SHP77 (cell line): Measurements from ENCODE around the gene NHEJ1.

Source experiments
- DNase-seq, 2 experiments: peaks; one replicate each; lab custom pipeline; 2025; lab: John Stamatoyannopoulos, UW

The NHEJ1 gene

DNA sequence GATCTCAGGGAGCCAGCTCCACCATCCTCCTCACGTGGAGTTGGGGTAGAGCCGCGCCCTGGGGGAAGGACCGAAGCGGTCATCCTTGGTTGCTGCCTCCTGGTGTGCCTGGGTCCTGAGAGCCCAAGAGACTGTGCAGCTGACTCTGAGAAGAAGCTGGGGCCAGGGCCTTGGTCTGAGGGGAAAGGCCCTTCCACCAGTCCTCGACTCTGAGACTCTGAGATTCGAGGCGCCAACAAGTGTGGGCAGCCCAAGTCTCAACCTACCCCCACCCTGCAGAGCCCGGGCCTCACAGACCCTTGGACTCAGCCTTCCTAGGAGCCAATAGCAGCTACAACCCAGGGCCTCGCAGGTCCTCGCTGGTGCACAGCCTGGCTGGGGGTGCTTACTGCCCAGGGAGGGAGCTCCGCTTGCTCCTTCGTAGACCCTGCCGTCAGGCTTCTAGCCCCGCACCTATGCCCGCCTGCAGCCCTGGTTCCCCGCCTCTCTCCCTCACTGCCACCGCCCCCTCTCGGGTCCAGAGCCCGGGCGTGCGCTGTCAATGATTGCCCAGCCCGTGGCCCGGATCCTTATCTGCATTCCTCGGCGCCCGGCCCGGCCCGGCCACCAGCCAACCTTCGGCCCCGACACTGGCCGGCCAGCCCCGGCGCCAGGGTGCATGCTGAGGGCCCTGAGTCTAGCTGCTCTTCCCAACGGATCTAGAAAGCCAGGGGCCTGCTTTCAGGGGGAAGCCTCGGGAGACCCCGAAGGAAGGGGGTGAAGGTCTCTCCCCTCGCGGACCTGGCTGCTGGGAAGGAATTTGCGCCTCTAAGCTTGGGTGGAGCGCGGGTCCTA lies 101.9 kb downstream of the NHEJ1 start:
- no peak for DNase-seq

DNA sequence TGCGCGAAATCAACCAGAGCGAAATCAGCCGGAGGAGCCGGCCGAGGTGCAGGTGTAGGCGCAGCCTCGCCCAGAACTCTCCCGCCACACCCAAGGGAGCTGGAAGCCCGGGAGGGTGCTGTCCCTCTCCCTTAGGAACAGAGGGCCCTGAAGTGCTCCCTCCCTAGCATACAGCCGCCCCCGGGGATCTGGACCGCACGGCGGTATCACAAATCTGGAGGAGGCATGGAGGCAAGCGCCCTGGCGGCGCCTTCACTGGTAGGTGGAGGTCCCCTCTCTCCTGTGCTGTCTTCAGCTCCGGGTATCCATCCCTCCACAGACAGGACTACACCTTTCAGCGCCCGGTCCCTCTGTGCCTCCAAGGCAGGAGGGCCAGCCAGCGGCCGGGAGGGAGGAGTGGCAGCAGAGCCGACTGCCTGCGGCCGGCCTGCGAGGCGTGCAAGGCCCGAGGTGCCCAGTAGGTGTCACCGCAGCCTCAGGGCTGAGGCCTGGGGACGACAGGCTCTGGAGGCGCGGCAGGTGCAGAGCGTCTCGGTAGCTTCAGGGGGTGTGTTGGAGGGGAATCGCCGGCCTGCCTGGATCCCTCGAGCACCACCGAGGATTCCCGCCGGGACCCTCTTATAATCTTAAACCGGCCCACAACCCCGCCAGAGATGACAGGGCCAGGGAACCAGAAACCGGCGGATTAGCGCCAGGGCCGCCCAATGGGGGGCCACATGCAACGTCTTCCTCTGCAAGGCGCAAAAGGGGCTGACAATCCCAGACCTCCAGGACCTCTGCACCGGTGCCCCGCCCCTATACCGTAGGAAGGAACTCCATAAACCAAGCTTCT lies 102.7 kb downstream of the NHEJ1 start:
- DNase-seq, result peak; percentile 73 to 74

DNA sequence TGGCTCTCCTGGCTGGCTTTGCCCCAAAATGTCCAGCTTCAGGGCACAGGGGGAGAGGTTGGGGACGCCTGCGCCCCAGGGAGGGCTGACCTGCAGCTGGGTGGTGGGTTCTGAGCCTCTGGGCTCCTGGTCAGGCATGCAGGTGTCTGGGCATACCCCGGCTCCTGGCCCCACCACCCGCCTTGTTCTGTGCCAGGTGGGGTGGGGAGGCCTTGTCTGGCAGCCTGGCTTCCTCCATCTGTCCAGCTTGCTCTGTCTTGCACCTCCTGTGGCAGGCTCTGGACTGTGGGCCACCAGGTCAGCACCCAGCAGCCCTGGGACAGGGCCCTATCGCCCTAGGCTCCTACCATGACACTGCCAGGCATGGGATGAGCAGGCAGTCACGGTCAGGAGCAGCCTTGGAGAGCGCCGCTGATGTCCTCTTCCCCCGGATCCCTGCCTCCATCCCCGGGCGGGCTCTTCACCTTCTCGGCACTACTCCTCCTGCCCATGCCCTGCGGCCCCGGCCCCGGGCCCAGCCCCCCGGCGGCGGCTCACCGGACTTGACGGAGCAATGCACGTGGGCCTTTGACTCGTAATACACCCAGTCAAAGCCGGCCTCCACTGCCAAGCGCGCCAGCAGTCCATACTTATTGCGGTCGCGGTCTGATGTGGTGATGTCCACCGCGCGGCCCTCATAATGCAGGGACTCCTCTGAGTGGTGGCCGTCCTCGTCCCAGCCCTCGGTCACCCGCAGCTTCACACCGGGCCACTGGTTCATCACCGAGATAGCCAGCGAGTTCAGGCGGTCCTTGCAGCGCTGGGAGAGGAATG lies 103.5 kb downstream of the NHEJ1 start:
- no peak for DNase-seq

DNA sequence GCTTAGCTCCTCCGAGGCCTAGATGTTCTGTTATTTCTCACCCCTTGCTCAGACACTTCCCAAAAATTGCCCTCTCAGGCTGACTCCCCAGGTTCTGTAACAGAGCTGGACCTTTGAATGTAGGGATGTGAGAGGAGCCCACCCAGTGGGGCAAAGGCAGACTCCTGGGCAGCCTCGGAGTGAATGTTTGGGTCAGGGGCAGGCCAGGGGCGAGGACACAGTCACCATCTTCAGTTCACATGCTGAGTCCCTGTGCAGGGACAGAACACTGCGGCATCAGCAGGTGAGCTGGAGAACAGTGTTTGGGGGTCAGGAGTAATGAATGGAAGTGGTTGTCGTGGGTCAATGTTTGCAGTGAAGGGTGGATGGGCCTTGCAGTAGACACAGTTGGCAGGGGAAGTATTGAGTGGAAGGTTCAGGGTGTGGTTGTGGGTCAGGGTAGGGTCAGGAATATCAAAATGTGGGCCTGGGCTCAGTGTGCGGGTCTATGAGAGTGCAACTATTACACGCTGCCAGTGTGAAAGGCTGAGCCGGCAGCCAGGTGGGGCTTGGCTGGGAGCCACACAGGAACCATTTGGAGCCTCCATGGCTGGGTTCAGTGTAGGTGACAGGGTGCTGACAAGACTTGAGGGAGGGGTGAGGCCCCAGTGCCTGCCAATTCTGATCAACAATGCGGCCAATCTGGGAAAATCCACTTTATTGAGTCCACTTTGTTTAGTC lies 104.3 kb downstream of the NHEJ1 start:
- DNase-seq, result no peak

DNA sequence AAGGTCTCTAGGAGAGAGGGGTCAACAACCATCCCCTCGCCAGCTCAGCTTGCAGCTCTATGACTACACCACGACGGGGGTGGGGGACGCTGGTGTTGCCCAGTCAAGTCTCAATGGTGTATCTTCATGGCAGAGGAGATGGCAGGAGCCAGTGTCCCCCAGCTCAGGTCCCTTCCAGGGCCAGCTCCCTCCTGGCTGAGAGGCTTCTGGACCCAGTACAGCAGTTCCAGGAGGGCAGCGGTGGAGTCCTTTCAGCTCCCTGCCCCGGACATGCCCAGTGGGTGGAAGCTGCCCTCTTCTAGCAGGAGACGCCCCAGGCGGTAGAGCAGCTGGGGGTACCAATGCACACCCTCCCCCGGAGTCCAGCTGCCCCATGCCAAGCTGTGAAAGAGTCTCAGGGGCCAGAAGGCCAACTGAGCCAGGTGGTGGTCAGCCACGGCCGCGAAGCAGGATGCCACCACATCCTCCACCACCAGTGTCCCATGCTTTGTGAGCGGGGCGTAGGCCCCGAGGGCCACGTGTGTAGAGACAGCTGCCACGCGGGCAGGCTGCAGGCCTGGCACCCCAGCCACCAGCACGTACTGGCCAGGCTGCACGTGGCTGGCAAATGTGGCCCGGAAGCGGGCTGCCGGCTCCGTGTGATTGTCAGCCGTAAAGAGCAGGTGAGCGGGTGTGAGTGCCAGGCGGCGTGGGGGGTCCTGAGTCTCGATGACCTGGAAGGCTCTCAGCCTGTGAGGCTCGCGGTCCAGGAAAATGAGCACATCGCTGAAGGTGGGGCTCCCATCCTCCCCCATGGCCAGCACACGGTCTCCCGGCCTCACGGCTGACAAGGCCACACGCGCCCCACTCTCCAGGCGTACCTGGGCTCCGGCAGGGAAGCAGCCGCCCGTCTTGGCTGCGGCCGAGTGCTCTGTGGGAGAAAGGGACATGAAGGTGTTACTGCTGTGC lies 105.4 kb downstream of the NHEJ1 start:
- DNase-seq, result no peak

DNA sequence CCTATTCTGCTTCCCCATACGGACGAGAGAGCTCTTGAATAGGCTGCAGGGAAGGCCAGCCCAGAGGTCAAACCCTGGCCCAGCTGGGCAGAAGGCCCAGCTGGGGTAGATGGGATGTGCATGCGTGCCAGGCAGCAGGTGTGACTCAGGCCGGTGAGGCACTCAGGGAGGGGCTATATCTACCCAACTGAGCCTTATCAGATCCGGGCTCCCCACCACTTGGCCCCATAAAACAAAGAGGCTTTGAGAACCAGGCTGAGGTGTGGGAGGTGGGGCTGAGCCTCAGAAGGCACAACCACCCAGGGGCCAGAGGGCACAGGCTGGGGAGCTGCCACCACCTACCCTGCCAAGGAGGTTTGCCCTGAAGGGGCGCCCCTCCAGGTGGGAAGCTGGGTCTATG lies 111.3 kb downstream of the NHEJ1 start:
- no peak for DNase-seq

DNA sequence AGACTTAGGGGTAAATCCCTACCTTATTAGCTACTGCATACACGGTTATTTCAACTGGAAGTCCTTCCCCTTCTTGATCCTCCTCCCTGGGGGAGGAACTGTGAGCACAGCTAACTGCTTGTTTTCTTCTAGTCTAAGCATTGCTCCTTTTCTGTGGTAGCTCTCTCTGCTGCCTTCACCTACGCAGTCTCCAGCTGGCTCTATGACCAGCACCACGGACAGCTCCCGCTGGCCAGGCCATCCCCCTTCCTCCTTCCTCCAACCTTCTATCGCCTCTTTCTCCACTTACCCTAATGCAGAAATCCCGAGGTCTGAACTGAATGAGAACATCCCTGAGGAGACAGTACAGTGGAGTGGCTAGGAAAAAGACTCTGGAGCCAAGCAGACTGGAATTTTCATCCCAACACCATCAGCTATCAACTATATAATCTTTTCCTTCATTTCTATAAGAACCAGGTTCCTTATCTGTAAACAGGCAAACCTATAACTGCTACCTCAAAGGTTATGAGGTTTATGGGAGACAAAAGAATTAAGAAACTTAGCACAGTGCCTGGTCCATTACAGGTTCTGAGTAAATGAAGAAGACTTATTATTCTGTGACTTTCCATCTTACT lies 114.6 kb downstream of the NHEJ1 start:
- no peak for DNase-seq

DNA sequence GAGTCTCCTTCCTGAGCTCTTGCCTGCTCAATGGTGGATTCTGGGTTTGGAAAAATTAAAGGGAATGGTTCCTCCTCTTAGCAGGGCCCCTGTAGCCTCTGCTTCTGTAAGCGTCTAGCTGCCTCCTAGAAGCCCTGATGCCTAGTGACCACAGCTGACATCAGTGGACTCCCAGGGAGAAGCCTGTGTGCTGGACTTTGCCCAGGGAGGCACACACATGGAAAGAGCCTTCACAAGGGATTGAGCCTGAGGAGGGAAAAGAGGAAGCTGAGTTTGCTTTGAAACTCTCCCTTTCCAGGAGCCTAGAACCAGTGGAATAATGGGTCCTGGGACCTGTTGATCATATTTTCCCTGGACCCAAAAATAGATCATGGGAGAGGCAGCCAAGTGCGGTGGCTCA lies 117.9 kb downstream of the NHEJ1 start:
- no peak for DNase-seq

DNA sequence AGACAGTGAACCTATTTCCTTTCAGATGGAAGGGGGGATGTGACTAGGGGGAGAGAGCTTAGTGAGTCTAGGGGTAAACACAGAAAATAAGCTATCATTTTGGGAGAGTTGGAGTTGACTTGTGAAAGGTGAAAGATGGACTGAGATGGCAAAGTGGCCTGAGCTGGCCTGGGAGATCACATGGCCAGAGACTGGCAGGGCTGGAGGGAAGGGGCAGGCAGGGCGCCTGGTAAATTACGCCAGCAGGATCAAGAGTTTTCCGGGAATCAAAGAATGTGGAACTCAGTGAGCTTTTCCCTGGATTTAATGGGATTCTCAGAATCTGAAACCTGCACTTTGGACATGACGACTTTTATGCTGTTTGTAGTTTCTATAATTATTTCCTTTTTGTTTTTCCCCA lies 118.5 kb downstream of the NHEJ1 start:
- no peak for DNase-seq

DNA sequence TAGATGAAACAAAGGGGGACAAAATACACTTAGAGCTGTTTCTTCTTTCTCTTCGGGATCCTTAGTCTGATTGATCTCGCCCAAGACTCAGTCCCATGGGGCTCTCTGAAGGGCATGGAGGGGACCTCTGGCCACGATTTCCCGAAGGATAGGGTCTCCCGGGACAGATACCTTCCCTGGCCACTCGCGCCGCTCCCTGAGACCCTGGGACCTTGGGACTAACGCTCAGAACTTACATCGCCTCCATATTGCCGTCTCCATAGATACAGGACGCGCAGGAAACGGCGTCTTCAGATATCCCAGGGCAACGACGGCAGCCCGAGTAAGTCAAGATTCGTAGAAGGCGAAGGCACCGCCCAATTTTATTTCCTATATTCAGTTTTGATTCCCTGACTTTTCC lies 119.4 kb downstream of the NHEJ1 start, which contains the start of gene CFAP65:
Gene CFAP65 (minus strand): TSS at position 265 of the 400 bp plus-strand sequence. CDS start 2,468 bp downstream, outside the sequence.
- peak; percentile 44 to 72 for DNase-seq

DNA sequence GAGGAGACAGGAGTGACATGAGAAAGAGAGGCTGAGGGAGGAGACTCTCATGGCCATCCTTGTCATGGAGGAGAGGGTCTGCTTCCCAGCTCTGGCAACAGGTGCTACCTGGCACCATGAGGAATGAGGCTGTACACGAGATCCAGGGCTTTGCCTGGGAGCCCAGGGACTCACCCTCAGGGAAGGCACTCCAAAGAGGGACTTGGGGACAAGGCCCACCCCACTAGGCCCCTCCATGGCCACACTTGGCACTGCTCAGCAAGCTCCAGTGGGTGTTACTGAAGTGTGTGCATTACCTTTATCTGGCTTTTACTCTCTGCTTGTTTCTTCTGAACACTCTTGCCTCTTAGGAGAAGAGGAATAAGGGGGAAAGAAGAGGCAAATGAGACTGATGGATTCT lies 122.0 kb downstream of the NHEJ1 start:
- DNase-seq, result no peak

DNA sequence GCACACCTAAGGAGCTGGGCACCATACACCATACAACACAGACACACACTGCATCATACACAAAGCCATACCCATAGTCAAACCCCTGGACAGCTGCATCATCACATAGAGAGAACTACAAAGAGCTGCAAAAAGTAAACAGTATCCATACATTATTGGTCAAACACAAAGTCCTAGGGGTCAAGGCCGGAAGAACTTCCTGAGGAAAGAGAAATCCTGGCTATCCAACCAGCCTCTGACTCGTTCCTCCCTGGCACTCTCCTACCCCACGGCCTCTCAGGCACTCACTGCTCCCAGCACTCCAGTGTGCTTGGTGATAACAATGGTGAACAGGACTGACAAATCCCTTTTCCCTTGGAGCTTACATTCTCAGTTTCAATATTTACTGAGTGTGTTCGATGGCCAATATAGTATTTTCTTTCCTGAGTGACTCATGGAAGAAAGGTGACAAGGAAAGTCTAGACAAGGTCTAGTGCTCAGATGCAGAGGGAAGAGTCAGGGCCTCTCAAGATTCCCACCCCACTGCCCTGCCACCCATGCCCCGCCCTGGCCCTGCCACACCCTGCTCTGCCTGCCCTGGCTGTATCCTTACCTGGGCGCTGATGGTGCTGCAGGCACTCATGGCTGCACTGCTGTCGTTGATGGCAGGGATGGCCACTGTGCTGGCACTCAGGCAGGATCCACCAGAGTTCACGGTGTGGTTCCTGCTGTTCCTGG lies 122.7 kb downstream of the NHEJ1 start:
- no peak for DNase-seq

DNA sequence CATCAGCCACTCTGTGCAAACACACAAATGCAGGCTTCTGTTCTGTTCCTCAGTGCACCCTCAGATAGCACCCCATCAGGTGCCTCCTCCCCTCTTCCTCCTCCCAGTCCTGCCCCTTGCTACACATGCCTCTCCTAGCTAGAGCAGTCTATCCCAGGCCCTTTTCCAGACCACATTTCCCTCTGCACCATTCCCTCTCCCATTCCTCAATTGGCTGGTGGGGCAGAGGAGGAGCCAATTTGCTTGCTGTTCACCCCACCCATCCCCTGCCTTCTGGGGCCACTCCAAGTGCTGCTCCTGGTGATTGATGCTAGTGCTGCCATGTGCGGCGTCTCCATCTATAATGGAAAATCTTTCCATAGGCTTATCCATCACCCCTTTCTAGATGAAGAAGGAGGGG lies 124.7 kb downstream of the NHEJ1 start:
- no peak for DNase-seq

DNA sequence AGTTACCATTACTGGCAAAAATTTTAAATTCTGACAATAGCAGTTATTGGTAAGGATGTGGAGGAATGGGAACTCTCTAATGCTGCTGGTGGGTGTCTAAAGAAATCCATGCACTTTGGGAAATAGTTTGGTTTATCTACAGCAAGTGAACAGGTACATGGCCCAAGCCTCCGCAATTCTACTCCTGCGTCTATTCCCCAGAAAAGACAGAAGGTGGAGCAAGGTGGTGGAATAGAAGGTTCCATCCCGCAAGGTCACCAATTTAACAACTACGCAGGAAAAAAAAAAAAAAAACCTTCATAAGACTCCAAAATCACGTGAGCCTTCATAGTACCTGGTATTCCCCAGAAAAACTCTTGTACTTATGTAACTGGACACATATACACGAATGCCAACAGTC lies 125.8 kb downstream of the NHEJ1 start:
- no peak for DNase-seq

DNA sequence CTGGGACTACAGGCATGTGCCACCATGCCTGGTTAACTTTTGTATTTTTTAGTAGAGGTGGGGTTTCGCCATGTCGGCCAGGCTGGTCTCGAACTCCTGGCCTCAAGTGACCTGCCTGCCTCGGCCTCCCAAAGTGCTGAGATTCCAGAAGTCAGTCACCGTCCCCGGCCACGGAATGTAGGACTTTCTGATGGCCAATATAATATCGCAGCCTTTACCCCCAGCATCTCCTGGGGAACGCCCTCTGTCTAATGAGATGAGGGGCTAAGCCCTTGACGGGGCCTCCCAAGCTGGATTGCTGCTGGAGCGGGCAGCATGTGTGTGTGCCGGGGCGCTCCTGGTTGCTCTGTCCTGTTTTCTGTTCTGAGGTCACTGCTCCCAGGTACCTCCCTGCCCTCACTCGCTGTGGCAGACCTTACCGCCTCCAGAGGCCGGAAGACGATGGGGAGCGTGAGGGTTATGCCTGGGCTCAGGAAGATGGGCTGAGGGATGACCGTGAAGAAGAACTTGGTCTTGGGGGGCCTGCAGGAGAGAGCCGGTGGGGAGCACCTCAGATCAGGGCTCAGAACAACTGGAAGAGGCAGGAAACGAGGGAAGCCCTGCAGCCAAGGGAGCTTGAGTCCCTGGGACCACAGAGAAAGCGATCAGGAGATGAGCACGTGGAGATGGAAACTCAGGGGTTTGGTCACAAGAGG lies 128.4 kb downstream of the NHEJ1 start:
- no peak for DNase-seq

DNA sequence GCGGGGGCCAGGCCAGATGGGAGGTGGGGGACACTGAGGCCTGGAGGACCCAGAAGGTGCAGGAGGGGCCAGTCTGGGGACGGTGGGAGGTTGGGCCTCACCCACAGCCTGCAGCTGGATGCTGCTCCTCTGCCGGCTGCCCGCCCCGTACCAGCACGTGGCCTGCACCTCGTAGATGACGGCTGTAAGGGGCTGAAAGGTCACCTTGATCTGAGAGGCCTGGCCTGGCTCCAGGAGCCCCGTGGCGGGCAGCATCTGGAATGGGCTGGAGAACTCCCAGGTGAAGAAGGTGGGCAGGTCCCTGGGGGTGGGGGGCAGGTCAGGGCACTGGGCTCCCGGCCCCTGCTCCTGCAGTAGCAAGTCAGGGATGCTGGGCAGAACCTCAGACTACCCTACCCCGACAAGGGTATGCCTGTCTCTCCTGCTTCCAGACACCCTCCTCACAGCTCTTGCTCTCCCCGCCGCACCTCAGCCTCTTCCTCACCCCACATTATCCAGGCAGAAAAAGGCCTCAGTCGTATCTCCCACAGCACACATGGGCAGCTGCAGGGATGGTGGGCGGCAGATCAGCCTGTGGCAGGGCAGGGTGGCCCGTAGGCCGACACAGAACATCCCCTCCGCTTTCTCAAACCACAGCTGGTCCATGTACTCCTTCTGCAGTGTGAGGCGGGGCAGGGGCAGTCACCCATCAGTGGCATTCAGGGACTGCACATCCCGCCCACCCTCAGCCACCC lies 129.4 kb downstream of the NHEJ1 start:
- no peak for DNase-seq

DNA sequence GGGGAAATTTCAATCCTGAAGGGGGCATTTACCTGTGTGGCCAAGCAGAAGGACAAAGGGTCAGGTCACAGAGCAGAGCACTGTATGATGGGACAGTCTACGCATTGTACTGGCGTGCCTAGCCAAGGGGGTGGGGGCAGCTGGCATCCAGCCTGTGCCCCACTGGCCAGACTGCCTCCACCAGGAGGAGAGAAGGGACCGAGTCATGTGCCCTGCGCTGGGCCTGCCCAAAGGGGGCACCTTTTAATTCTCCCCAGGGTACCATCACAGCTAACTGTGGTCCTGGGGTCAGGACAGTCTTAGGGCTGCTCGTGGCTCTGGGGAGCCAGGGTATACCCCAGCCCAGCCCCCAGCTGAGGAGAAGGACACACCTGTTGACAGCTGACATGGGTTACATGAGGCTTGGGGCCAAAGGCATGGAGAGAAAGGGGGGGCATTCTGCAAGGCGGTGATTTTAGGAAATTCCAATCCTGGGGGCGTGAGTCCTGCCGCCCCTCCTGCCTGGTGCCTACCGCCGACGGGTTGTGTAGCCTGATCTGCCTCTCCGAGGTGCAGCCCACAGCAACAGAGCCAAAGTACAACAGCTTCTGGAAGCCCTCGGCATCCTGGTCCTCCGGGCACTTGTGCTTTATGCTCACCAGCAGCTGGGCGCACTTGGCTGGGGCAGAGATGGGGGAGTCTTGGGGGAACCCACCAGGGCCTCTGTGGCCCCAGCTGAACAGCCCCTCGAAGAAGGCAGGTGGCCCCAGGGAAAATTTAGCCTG lies 130.3 kb downstream of the NHEJ1 start:
- DNase-seq, result no peak
